Common myeloid progenitor, CD34-positive (primary cell): ENCODE measurements around the gene CA7.

Source experiments
- CTCF ChIA-PET: fragments of 350-600 bp; sonication (Branson Sonifier 250); formaldehyde crosslinking; loops from one replicate; lab custom pipeline; 2021; ENCODE audit warnings: antibody characterized with exemption; lab: Charles Lee
- POLR2A ChIA-PET: fragments of 350-600 bp; sonication (Branson Sonifier 250); formaldehyde crosslinking; loops from one replicate; lab custom pipeline; 2021; ENCODE audit warnings: antibody characterized with exemption; lab: Charles Lee
- DNase-seq, 3 donors: peaks; one replicate each; pipeline versions ENCODE4 v3.0.0 to v3.0.0-alpha.2; 2013
- H3K27ac ChIP-seq, 2 experiments: 1 replicate in 1 of 2; 2 replicates in 1 of 2; pipeline ENCODE4 v1.7.0; 2013; ENCODE audit warnings: inconsistent platforms in 2 of 2, low read length in 2 of 2, mild to moderate bottlenecking in 2 of 2, low read depth in 1 of 2, moderate library complexity in 1 of 2; ENCODE audit not compliant: severe bottlenecking in 2 of 2, insufficient read depth in 1 of 2, poor library complexity in 1 of 2
- H3K27me3 ChIP-seq, 5 experiments: replicated peaks in 2 of 5; 1 replicate in 3 of 5; 2 replicates in 2 of 5; pipeline versions ENCODE4 v1.6.1 to v1.7.0; 2013; ENCODE audit warnings: low read length in 4 of 5, mild to moderate bottlenecking in 2 of 5, moderate library complexity in 2 of 5, inconsistent platforms in 1 of 5; ENCODE audit not compliant: insufficient read depth in 5 of 5, control insufficient read depth in 4 of 5
- H3K36me3 ChIP-seq, 4 experiments: 1 replicate in 2 of 4; 2 replicates in 2 of 4; pipeline versions ENCODE4 v1.6.1 to v1.7.0; 2013; ENCODE audit warnings: low read length in 3 of 4, control low read depth in 1 of 4, mild to moderate bottlenecking in 1 of 4; ENCODE audit not compliant: control insufficient read depth in 4 of 4, insufficient read depth in 4 of 4
- H3K4me1 ChIP-seq, 4 experiments: 1 replicate in 3 of 4; 2 replicates in 1 of 4; pipeline versions ENCODE4 v1.6.1 to v1.7.1; 2013; ENCODE audit warnings: low read length in 3 of 4, mild to moderate bottlenecking in 3 of 4, control low read depth in 1 of 4, inconsistent platforms in 1 of 4, moderate library complexity in 1 of 4; ENCODE audit not compliant: control insufficient read depth in 4 of 4, insufficient read depth in 4 of 4; ENCODE audit errors: control extremely low read depth in 1 of 4
- H3K4me3 ChIP-seq, 7 experiments: 1 replicate in 4 of 7; 2 replicates in 3 of 7; pipeline versions ENCODE4 v1.5.1 to v1.7.0; 2013; ENCODE audit warnings: mild to moderate bottlenecking in 7 of 7, low read length in 6 of 7, moderate library complexity in 6 of 7, inconsistent platforms in 2 of 7, low read depth in 2 of 7, control low read depth in 1 of 7; ENCODE audit not compliant: insufficient read depth in 4 of 7, control insufficient read depth in 1 of 7; ENCODE audit errors: extremely low read depth in 1 of 7
- H3K9me3 ChIP-seq, 5 experiments: 1 replicate in 4 of 5; 2 replicates in 1 of 5; pipeline versions ENCODE4 v1.6.1 to v1.7.1; 2013; ENCODE audit warnings: low read length in 4 of 5, mild to moderate bottlenecking in 2 of 5, inconsistent platforms in 1 of 5, low read depth in 1 of 5, moderate library complexity in 1 of 5; ENCODE audit not compliant: control insufficient read depth in 4 of 5, insufficient read depth in 2 of 5; ENCODE audit errors: control extremely low read depth in 1 of 5
- WGBS: methylation state at CpG from one replicate; pipeline ENCODE4 v1.1.5; 2013; ENCODE audit not compliant: insufficient coverage; 5-methylcytosine and 5-hydroxymethylcytosine counted together

The CA7 gene

GRCh38 chr16:66901626-66902025 is 57.4 kb downstream of the CA7 start:
- Histone ChIP-seq H3K9me3 (no peaks in the 10 kb centered on the region), H3K4me1 (peaks cover 0 to 10% (median 2%) of the 10 kb centered on the region in 4 experiments), H3K27ac (no peak overlapping the region), H3K4me3 (no peak overlapping the region), H3K27me3 (peaks cover 0 to 5% (median 0%) of the 10 kb centered on the region in 5 experiments), H3K36me3 (no peaks in the 10 kb centered on the region)
- WGBS = 98% methylated on average over 10 of the region's 10 CpGs
- DNase-seq = no peak
- CTCF ChIA-PET = interaction anchor here (1.1 to 30.6 kb wide), 3 partner anchors 9 to 55 kb away, joined by 3 to 473 read pairs (median 6); partner anchors contain the start of genes CDH16 and RRAD
- POLR2A ChIA-PET = no interaction called here

- H3K27me3 ChIP-seq = peaks cover 0 to 5% (median 0%) of the 10 kb centered on the region in 5 experiments
- DNase-seq = no peak
- no peak overlapping the region for H3K4me3 ChIP-seq
- ChIA-PET CTCF (interaction anchor here (1.3 to 30.6 kb wide), 5 partner anchors 7 to 29 kb away, joined by 3 to 473 read pairs (median 6); partner anchors contain the start of genes CDH16, PDP2 and RRAD), POLR2A (no interaction called here)
- H3K27ac ChIP-seq = no peak overlapping the region
- H3K9me3 ChIP-seq = no peaks in the 10 kb centered on the region
- no peaks in the 10 kb centered on the region for H3K36me3 ChIP-seq
- peaks cover 0 to 10% (median 2%) of the 10 kb centered on the region in 4 experiments for H3K4me1 ChIP-seq
- WGBS = 70% methylated on average over 4 of the region's 14 CpGs
These were observed 58.7 kb downstream of the CA7 start for GRCh38 chr16:66902648-66903543.
